PFSK-1 (cell line): ENCODE measurements around the gene ZFPM1.

Experiments used
- FOXP2 ChIP-seq: optimal IDR thresholded peaks from 2 replicates; pipeline ENCODE3; 2011; ENCODE audit warnings: borderline replicate concordance, control low read depth, inconsistent platforms; ENCODE audit not compliant: insufficient read depth; ENCODE audit errors: extremely low read length, extremely low read depth
- POLR2AphosphoS5 ChIP-seq: IDR thresholded peaks from 2 replicates; pipeline ENCODE4 v1.6.1; 2012; ENCODE audit warnings: low read depth, mild to moderate bottlenecking, control low read depth, low read length, moderate library complexity
- REST ChIP-seq, 2 experiments: IDR thresholded peaks; 2 replicates each; pipeline versions ENCODE4 v1.6.1 to v1.8.0; 2011 to 2012; ENCODE audit warnings: low read depth in 2 of 2, low read length in 2 of 2, control low read depth in 1 of 2, inconsistent platforms in 1 of 2, mild to moderate bottlenecking in 1 of 2, moderate library complexity in 1 of 2; ENCODE audit not compliant: insufficient read depth in 1 of 2
- SIN3A ChIP-seq: IDR thresholded peaks from 2 replicates; pipeline ENCODE4 v1.6.1; 2012; ENCODE audit warnings: mild to moderate bottlenecking, low read length, moderate library complexity, borderline replicate concordance; ENCODE audit not compliant: insufficient read depth
- TAF1 ChIP-seq: IDR thresholded peaks from 2 replicates; pipeline ENCODE4 v1.6.1; 2012; ENCODE audit warnings: low read length, control low read depth, borderline replicate concordance; ENCODE audit not compliant: insufficient read depth

ZFPM1 gene

DNA sequence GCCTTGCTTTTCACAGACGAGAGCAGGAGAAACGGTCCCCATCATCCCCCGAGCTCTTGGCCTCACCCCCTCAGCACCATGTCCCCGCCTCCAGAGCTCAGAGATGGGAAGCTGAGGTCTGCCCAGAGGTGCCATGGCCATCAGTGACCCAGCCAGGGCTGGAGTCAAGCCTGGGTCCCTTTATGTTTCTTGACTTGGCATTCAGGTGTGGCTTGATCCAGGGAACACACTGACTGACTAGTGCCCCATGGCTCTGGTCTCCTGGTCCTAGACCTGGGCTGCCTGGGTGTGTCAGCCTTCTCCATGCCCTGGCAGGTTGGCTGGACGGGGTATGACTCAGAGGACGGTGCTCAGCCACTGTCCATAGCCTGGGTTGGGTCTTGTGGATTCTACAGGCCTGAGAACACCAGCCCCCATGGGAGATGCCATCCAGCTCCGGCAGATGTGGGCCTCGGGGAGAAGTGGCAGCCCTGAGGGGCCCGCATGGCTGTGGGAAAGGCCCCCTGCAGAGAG lies 54.2 kb downstream of the ZFPM1 start:
- TF ChIP-seq FOXP2 (no peak), TAF1 (no peak), POLR2AphosphoS5 (no peak), SIN3A (no peak), REST (IDR thresholded peaks at IDR 0.05; ENCODE audit: insufficient read depth in 1 of 2, low read depth in 2 of 2, low read length in 2 of 2) (no peak)

GRCh38 chr16:88508376-88508867 lies 55.3 kb downstream of the ZFPM1 start:
- TF ChIP-seq FOXP2 = no peak
- TF ChIP-seq POLR2AphosphoS5 = no peak
- TF ChIP-seq SIN3A = no peak
- TF ChIP-seq TAF1 = no peak
- no peak for TF ChIP-seq REST (IDR thresholded peaks at IDR 0.05; ENCODE audit: insufficient read depth in 1 of 2, low read depth in 2 of 2, low read length in 2 of 2)

DNA sequence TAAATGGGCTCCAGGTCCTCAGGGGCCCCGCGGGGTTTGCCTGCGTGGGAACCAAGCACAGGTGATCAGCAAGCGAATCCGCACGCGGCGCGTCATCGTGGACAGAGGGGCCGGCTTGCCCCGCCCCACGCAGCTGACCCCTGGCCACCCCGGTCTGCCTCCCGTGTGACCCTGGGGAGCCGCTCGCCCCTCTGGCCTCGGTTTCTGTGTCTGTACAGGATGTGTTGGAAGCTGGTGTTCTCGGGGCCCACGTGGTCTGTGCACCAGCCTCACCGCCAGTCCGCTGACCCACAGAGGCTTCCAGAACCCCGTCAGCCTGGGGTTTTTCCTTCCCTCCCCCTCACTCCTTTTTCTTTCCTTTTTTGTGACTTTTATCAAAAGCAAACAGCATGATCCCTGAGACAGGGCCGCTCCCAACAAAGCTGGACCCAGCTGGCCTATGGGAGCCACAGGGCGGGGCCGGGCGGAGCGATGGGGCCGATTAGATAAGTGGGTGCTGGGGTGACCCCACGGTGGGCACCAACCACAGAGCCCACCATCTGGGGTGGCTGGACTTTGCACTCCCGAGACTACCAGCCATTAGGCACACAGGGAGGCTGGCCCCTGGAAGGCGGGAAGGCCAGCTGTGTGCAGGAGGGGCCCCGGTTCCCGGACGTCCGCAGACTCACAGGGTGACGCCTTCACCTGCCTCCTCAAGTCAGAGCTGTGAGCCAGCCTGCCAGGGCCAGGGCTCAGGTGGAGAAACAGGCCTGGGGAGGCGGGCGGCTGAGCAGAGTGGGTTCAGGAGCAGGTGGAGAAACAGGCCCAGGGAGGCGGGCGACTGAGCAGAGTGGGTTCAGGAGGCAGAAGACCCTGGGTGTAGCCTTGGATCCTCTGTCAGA lies 56.0 kb downstream of the ZFPM1 start:
- TF ChIP-seq POLR2AphosphoS5 (no peak), SIN3A (no peak), TAF1 (no peak), REST (IDR thresholded peaks at IDR 0.05; ENCODE audit: insufficient read depth in 1 of 2, low read depth in 2 of 2, low read length in 2 of 2) (no peak), FOXP2 (no peak)

GRCh38 chr16:88509749-88510069 lies 56.6 kb downstream of the ZFPM1 start:
- no peak for TF ChIP-seq TAF1
- TF ChIP-seq POLR2AphosphoS5 = no peak
- TF ChIP-seq SIN3A = no peak
- no peak for TF ChIP-seq FOXP2
- TF ChIP-seq REST (IDR thresholded peaks at IDR 0.05; ENCODE audit: insufficient read depth in 1 of 2, low read depth in 2 of 2, low read length in 2 of 2) = no peak
